Measurements from ENCODE around the gene KRT86.

DNA sequence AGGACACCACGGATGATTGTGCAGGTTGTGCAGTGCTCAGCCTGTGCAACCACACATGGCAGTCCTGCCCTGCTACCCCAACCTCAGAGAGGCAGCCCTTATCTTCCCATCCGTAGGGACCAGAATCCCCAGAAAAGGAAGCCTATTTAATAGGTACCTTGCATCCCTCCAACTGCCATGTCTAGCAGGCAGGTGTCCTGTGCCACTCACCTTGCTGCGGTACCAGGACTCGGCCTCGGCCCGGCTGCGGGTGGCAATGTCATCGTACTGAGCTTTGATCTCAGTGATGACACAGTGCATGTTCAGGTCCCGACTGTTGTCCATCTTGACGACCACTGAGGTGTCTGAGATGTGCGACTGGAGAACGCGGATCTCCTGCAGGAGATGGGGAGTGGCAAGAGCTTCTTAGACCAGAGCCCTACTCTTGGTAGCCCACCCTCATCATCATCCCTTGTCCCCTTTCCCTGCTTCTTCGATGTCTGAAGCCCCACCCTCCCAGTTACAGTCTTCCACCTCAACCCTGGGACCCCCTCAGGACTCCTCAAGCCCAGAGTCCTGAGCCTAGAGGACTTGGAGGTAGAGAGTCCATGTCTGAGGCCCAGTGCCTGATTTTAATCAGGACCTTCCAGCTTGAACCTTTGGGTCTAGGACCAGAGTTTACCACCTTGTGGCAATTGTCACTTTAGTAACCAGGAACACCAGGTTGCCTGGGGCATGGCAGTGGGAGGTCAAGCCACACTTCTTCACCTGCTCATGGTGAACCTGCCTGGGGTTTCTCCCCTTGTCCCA is 20.9 kb upstream of the KRT86 start:
- TF ChIP-seq SALL2 (tag by site-specific recombination; IDR thresholded peaks at IDR 0.05; ENCODE audit: borderline replicate concordance) (no peak), ZNF777 (tag by site-specific recombination; IDR thresholded peaks at IDR 0.05; ENCODE audit: borderline replicate concordance) (no peak), ZNF549 (tag by site-specific recombination; IDR thresholded peaks at IDR 0.05) (no peak), ZNF513 (tag by site-specific recombination; IDR thresholded peaks at IDR 0.05) (no peak), ZNF600 (tag by site-specific recombination; IDR thresholded peaks at IDR 0.05) (no peak), ZNF768 (tag by site-specific recombination; IDR thresholded peaks at IDR 0.05) (no peak), KLF8 (tag by site-specific recombination; IDR thresholded peaks at IDR 0.05) (no peak), ZNF175 (tag by site-specific recombination; IDR thresholded peaks at IDR 0.05) (no peak), ZNF585B (tag by site-specific recombination; IDR thresholded peaks at IDR 0.05) (no peak), ZFP41 (tag by site-specific recombination; IDR thresholded peaks at IDR 0.05; ENCODE audit: borderline replicate concordance) (no peak), ZFP3 (tag by site-specific recombination; IDR thresholded peaks at IDR 0.05; ENCODE audit: low read depth) (no peak)
- TF ChIP-seq, protein P1, sequence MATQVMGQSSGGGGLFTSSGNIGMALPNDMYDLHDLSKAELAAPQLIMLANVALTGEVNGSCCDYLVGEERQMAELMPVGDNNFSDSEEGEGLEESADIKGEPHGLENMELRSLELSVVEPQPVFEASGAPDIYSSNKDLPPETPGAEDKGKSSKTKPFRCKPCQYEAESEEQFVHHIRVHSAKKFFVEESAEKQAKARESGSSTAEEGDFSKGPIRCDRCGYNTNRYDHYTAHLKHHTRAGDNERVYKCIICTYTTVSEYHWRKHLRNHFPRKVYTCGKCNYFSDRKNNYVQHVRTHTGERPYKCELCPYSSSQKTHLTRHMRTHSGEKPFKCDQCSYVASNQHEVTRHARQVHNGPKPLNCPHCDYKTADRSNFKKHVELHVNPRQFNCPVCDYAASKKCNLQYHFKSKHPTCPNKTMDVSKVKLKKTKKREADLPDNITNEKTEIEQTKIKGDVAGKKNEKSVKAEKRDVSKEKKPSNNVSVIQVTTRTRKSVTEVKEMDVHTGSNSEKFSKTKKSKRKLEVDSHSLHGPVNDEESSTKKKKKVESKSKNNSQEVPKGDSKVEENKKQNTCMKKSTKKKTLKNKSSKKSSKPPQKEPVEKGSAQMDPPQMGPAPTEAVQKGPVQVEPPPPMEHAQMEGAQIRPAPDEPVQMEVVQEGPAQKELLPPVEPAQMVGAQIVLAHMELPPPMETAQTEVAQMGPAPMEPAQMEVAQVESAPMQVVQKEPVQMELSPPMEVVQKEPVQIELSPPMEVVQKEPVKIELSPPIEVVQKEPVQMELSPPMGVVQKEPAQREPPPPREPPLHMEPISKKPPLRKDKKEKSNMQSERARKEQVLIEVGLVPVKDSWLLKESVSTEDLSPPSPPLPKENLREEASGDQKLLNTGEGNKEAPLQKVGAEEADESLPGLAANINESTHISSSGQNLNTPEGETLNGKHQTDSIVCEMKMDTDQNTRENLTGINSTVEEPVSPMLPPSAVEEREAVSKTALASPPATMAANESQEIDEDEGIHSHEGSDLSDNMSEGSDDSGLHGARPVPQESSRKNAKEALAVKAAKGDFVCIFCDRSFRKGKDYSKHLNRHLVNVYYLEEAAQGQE (tag by site-specific recombination; IDR thresholded peaks at IDR 0.05): no peak
- TF ChIP-seq, protein P2, sequence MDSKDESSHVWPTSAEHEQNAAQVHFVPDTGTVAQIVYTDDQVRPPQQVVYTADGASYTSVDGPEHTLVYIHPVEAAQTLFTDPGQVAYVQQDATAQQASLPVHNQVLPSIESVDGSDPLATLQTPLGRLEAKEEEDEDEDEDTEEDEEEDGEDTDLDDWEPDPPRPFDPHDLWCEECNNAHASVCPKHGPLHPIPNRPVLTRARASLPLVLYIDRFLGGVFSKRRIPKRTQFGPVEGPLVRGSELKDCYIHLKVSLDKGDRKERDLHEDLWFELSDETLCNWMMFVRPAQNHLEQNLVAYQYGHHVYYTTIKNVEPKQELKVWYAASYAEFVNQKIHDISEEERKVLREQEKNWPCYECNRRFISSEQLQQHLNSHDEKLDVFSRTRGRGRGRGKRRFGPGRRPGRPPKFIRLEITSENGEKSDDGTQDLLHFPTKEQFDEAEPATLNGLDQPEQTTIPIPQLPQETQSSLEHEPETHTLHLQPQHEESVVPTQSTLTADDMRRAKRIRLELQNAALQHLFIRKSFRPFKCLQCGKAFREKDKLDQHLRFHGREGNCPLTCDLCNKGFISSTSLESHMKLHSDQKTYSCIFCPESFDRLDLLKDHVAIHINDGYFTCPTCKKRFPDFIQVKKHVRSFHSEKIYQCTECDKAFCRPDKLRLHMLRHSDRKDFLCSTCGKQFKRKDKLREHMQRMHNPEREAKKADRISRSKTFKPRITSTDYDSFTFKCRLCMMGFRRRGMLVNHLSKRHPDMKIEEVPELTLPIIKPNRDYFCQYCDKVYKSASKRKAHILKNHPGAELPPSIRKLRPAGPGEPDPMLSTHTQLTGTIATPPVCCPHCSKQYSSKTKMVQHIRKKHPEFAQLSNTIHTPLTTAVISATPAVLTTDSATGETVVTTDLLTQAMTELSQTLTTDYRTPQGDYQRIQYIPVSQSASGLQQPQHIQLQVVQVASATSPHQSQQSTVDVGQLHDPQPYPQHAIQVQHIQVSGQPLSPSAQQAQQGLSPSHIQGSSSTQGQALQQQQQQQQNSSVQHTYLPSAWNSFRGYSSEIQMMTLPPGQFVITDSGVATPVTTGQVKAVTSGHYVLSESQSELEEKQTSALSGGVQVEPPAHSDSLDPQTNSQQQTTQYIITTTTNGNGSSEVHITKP (tag by site-specific recombination; IDR thresholded peaks at IDR 0.05): no peak
- TF ChIP-seq, protein P3, sequence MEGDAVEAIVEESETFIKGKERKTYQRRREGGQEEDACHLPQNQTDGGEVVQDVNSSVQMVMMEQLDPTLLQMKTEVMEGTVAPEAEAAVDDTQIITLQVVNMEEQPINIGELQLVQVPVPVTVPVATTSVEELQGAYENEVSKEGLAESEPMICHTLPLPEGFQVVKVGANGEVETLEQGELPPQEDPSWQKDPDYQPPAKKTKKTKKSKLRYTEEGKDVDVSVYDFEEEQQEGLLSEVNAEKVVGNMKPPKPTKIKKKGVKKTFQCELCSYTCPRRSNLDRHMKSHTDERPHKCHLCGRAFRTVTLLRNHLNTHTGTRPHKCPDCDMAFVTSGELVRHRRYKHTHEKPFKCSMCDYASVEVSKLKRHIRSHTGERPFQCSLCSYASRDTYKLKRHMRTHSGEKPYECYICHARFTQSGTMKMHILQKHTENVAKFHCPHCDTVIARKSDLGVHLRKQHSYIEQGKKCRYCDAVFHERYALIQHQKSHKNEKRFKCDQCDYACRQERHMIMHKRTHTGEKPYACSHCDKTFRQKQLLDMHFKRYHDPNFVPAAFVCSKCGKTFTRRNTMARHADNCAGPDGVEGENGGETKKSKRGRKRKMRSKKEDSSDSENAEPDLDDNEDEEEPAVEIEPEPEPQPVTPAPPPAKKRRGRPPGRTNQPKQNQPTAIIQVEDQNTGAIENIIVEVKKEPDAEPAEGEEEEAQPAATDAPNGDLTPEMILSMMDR (tag by site-specific recombination; IDR thresholded peaks at IDR 0.05): no peak
